ENCODE data around the gene EDRF1.
"Not testable (repeated sequence)": the region's sequence is repeated elsewhere in the genome, so short reads cannot be mapped to it uniquely, and the experiment has no call there.

Gene EDRF1

GRCh38 chr10:125707541-125708468 lies 11.7 kb upstream of the EDRF1 start:
- no peak for TF ChIP-seq CTCF (IDR thresholded peaks at IDR 0.05)
- peak overlapping the region; percentile 34 for H3K27ac Mint-ChIP-seq
- H3K4me3 Mint-ChIP-seq, result no peak overlapping the region
- peaks cover 19% of the 10 kb centered on the region for H3K9me3 Mint-ChIP-seq
- no peak for DNase-seq
- H3K36me3 Mint-ChIP-seq (ENCODE audit: low read depth), result peaks cover 12% of the 10 kb centered on the region
- H3K4me1 Mint-ChIP-seq, result peaks cover 48% of the 10 kb centered on the region
- peaks cover 4% of the 10 kb centered on the region for H3K27me3 Mint-ChIP-seq (ENCODE audit: low read depth, poor library complexity)

- Mint-ChIP-seq H3K4me1 (peaks cover 48% of the 10 kb centered on the region), H3K36me3 (ENCODE audit: low read depth) (peaks cover 19% of the 10 kb centered on the region), H3K9me3 (peaks cover 26% of the 10 kb centered on the region), H3K27ac (no peak overlapping the region), H3K27me3 (ENCODE audit: low read depth, poor library complexity) (peaks cover under 1% of the 10 kb centered on the region), H3K4me3 (peak overlapping the region; percentile 52)
- no peak for DNase-seq
- TF ChIP-seq CTCF (IDR thresholded peaks at IDR 0.05), result no peak
Observed at GRCh38 chr10:125708971-125709503, 10.5 kb upstream of the EDRF1 start.

GRCh38 chr10:125709553-125710474 lies 9.7 kb upstream of the EDRF1 start:
- peaks cover 48% of the 10 kb centered on the region for H3K4me1 Mint-ChIP-seq
- H3K4me3 Mint-ChIP-seq, result no peak overlapping the region
- DNase-seq, result no peak
- peaks cover 29% of the 10 kb centered on the region for H3K9me3 Mint-ChIP-seq
- no peak overlapping the region for H3K27ac Mint-ChIP-seq
- TF ChIP-seq CTCF (IDR thresholded peaks at IDR 0.05), result no peak
- peaks cover 21% of the 10 kb centered on the region for H3K36me3 Mint-ChIP-seq (ENCODE audit: low read depth)
- peaks cover 3% of the 10 kb centered on the region for H3K27me3 Mint-ChIP-seq (ENCODE audit: low read depth, poor library complexity)

- H3K4me1 Mint-ChIP-seq, result peaks cover 43% of the 10 kb centered on the region
- TF ChIP-seq CTCF (IDR thresholded peaks at IDR 0.05), result no peak
- H3K27me3 Mint-ChIP-seq (ENCODE audit: low read depth, poor library complexity), result peaks cover 3% of the 10 kb centered on the region
- no peak overlapping the region for H3K27ac Mint-ChIP-seq
- no peak for DNase-seq
- H3K36me3 Mint-ChIP-seq (ENCODE audit: low read depth), result peaks cover 21% of the 10 kb centered on the region
- H3K9me3 Mint-ChIP-seq, result peaks cover 34% of the 10 kb centered on the region
- H3K4me3 Mint-ChIP-seq, result no peak overlapping the region
Observed at GRCh38 chr10:125711110-125711750, 8.3 kb upstream of the EDRF1 start.

GRCh38 chr10:125714728-125715127 lies 4.8 kb upstream of the EDRF1 start:
- not testable (repeated sequence) for H3K27me3 Mint-ChIP-seq (ENCODE audit: low read depth, poor library complexity); H3K4me3 Mint-ChIP-seq; DNase-seq; H3K27ac Mint-ChIP-seq
- H3K36me3 Mint-ChIP-seq (ENCODE audit: low read depth), result peaks cover 38% of the 10 kb centered on the region
- peaks cover 59% of the 10 kb centered on the region for H3K9me3 Mint-ChIP-seq
- peaks cover 14% of the 10 kb centered on the region for H3K4me1 Mint-ChIP-seq

Data from nephron progenitor cell (in vitro differentiated cells).